Transverse colon (tissue), 4 donors: ENCODE data around the gene PKD1. TPM values are rescaled to one million over a fixed set of nuclear protein-coding genes. Genes with fewer than 3 reads are reported as not detected.

Source experiments
- DNase-seq: peaks from one replicate; pipeline ENCODE4 v3.0.0-alpha.2; 2019
- H3K27ac ChIP-seq, 4 donors: fragments of 200-600 bp; sonication (generic); 2 replicates each; pipeline ENCODE4 v1.5.1; 2016 to 2018; ENCODE audit warnings: inconsistent platforms in 4 of 4
- H3K27me3 ChIP-seq: fragments of 200-600 bp; sonication (generic); 2 replicates; pipeline ENCODE4 v1.5.1; 2017; ENCODE audit warnings: inconsistent platforms
- H3K36me3 ChIP-seq, 4 donors: fragments of 200-600 bp; sonication (generic); 2 replicates each; pipeline ENCODE4 v1.5.1; 2017 to 2019; ENCODE audit warnings: inconsistent platforms in 4 of 4
- H3K4me1 ChIP-seq, 4 donors: fragments of 200-600 bp; sonication (generic); 2 replicates each; pipeline ENCODE4 v1.5.1; 2017 to 2020; ENCODE audit warnings: inconsistent platforms in 4 of 4
- H3K4me3 ChIP-seq, 4 donors: fragments of 200-600 bp; sonication (generic); 1 replicate in 1 of 4; 2 replicates in 3 of 4; pipeline versions ENCODE4 v1.5.1 to v1.6.1; 2017 to 2019; ENCODE audit warnings: inconsistent platforms in 4 of 4
- H3K9me3 ChIP-seq, 2 donors: fragments of 200-600 bp; sonication (generic); 2 replicates each; pipeline ENCODE4 v1.5.1; 2017 to 2019; ENCODE audit warnings: inconsistent platforms in 2 of 2
- CTCF ChIP-seq, 5 experiments: fragments of 200-600 bp in 3 of 5; fragments of 450-650 bp in 2 of 5; sonication (generic) in 3 of 5; IDR thresholded peaks; 1 replicate in 2 of 5; 2 replicates in 3 of 5; pipeline ENCODE4 v1.5.1; 2016 to 2017; ENCODE audit warnings: antibody characterized with exemption in 5 of 5, inconsistent platforms in 3 of 5, mild to moderate bottlenecking in 2 of 5, moderate library complexity in 1 of 5
- EP300 ChIP-seq: sonication (generic); formaldehyde crosslinking; IDR thresholded peaks from one replicate; pipeline ENCODE4 v1.6.1; 2017; ENCODE audit warnings: antibody characterized with exemption, low read depth
- POLR2A ChIP-seq: fragments of 450-650 bp; IDR thresholded peaks from one replicate; pipeline ENCODE4 v1.6.1; 2016; ENCODE audit warnings: antibody characterized with exemption, mild to moderate bottlenecking, moderate library complexity
- POLR2AphosphoS5 ChIP-seq, 3 donors: sonication (generic); formaldehyde crosslinking; IDR thresholded peaks; one replicate each; pipeline ENCODE4 v1.6.1; 2016; ENCODE audit warnings: antibody characterized with exemption in 3 of 3
- WGBS, 2 donors: methylation state at CpG; one replicate each; pipeline ENCODE4 v1.1.5; 2018; ENCODE audit warnings: low coverage in 1 of 2; 5-methylcytosine and 5-hydroxymethylcytosine counted together
- in situ Hi-C, 4 donors: fragments of 200-750 bp; cut with MboI; loops; one replicate each; pipeline versions ENCODE4 v1.15.0 to v1.15.1; 2017; ENCODE audit warnings: low sequenced_read_pairs in 3 of 4, low pct_ligation_motif_present in 1 of 4, low pct_unique_long_range_greater_than_20kb in 1 of 4
- intact Hi-C: fragments of 100-400 bp; cut with DNase I; formaldehyde crosslinking; loops from one replicate; pipeline ENCODE4 v1.15.1; 2023; ENCODE audit warnings: low total_unique reads
- total RNA-seq, 4 donors: library from RNA; depleted of rRNA; stranded (reverse); fragments of >200 nt; gene quantifications; one replicate each; pipeline ENCODE4 v1.1.0, GENCODE V29; 2016

The PKD1 gene
- total RNA-seq, 4 donors from 2014 or later: 131 to 1,015 (median 289) TPM

- in situ Hi-C loops: no loop called here
- H3K27me3 ChIP-seq: no peaks in the 10 kb centered on the region
- intact Hi-C loops: loop anchor here (10.0 kb wide), 1 partner anchor 1613 kb away; no protein-coding TSS in a partner anchor
- H3K36me3 ChIP-seq: peaks cover 0 to under 1% (median 0%) of the 10 kb centered on the region in 4 donors
- H3K9me3 ChIP-seq: no peaks in the 10 kb centered on the region
- peaks cover 25 to 47% (median 41%) of the 10 kb centered on the region in 4 donors for H3K4me1 ChIP-seq
- peak overlapping the region; percentile 86 to 92 (median 88) for H3K27ac ChIP-seq
- peak overlapping the region; percentile 71 to 97 (median 76) for H3K4me3 ChIP-seq
- WGBS, 2 donors: 0 to 1% methylated on average over 3 to 26 of the region's 30 CpGs
- DNase-seq: peak; percentile 41
- no peak for TF ChIP-seq POLR2AphosphoS5 (IDR thresholded peaks at IDR 0.05)
- TF ChIP-seq CTCF (IDR thresholded peaks at IDR 0.05): no peak
- TF ChIP-seq POLR2A: no peak
- no peak for TF ChIP-seq EP300
Observed at GRCh38 chr16:2048116-2048543, 87.6 kb downstream of the PKD1 start.

- peaks cover 29 to 54% (median 46%) of the 10 kb centered on the region in 4 donors for H3K4me1 ChIP-seq
- H3K4me3 ChIP-seq: peak within 1 kb of the TSS; percentile 71 to 97 (median 76)
- peak; percentile 61 to 66 (median 64) for TF ChIP-seq POLR2AphosphoS5 (IDR thresholded peaks at IDR 0.05)
- TF ChIP-seq CTCF (IDR thresholded peaks at IDR 0.05): peak; percentile 24 to 75 (median 41)
- TF ChIP-seq EP300: no peak
- peak; percentile 7 for TF ChIP-seq POLR2A
- no peaks in the 10 kb centered on the region for H3K36me3 ChIP-seq
- peak within 1 kb of the TSS; percentile 86 to 92 (median 88) for H3K27ac ChIP-seq
- H3K9me3 ChIP-seq: no peaks in the 10 kb centered on the region
- 1% methylated on average over 49 of the region's 81 CpGs; no CpG with 5 or more reads in 1 of the 2 donors for WGBS, 2 donors
- no peaks in the 10 kb centered on the region for H3K27me3 ChIP-seq
- in situ Hi-C loops: no loop called here
- intact Hi-C loops: loop anchor here (10.0 kb wide), 1 partner anchor 1613 kb away; no protein-coding TSS in a partner anchor
- peak; percentile 97 for DNase-seq
Observed at GRCh38 chr16:2047330-2048115, 88.2 kb downstream of the PKD1 start, which contains the start of the genes NTHL1 and TSC2. Gene NTHL1 (minus strand): TSS chr16:2047834. CDS start chr16:2047823, 11 bp downstream. Gene TSC2 (plus strand): TSS chr16:2047985. CDS start chr16:2048616, 631 bp downstream.

- intact Hi-C loops (loop anchor here (10.0 kb wide), 1 partner anchor 1612 kb away; no protein-coding TSS in a partner anchor), in situ Hi-C loops (no loop called here)
- peak overlapping the region; percentile 71 to 97 (median 76) for H3K4me3 ChIP-seq
- H3K9me3 ChIP-seq: no peaks in the 10 kb centered on the region
- TF ChIP-seq POLR2AphosphoS5 (IDR thresholded peaks at IDR 0.05): peak in 2 of 3 donors; percentile 63 to 73
- TF ChIP-seq EP300: no peak
- TF ChIP-seq POLR2A: peak; percentile 61
- H3K27me3 ChIP-seq: no peaks in the 10 kb centered on the region
- peaks cover 35 to 60% (median 52%) of the 10 kb centered on the region in 4 donors for H3K4me1 ChIP-seq
- peak overlapping the region; percentile 86 to 92 (median 88) for H3K27ac ChIP-seq
- no peaks in the 10 kb centered on the region for H3K36me3 ChIP-seq
- DNase-seq: no peak
- 9% methylated on average over 8 of the region's 8 CpGs; no CpG with 5 or more reads in 1 of the 2 donors for WGBS, 2 donors
Observed at GRCh38 chr16:2046893-2047329, 88.8 kb downstream of the PKD1 start.

GRCh38 chr16:2045965-2046892 is 89.5 kb downstream of the PKD1 start:
- H3K9me3 ChIP-seq: no peaks in the 10 kb centered on the region
- H3K36me3 ChIP-seq: no peaks in the 10 kb centered on the region
- peak overlapping the region in 1 of 4 donors; percentile 71 for H3K4me3 ChIP-seq
- H3K27ac ChIP-seq: peak overlapping the region; percentile 86 to 92 (median 88)
- TF ChIP-seq CTCF (IDR thresholded peaks at IDR 0.05) (no peak), POLR2AphosphoS5 (IDR thresholded peaks at IDR 0.05) (no peak), EP300 (no peak), POLR2A (no peak)
- 77% methylated on average over 21 of the region's 21 CpGs; no CpG with 5 or more reads in 1 of the 2 donors for WGBS, 2 donors
- in situ Hi-C loops: no loop called here
- H3K27me3 ChIP-seq: no peaks in the 10 kb centered on the region
- DNase-seq: no peak
- intact Hi-C loops: loop anchor here (10.0 kb wide), 1 partner anchor 1611 kb away; no protein-coding TSS in a partner anchor
- peaks cover 40 to 66% (median 59%) of the 10 kb centered on the region in 4 donors for H3K4me1 ChIP-seq
